Right hindlimb (tissue), 1 donor: ENCODE data around the gene USP24.

ENCODE experiments used
- DNase-seq: peaks from one replicate; pipeline ENCODE4 v3.0.0-alpha.2; 2018

The USP24 gene

DNA sequence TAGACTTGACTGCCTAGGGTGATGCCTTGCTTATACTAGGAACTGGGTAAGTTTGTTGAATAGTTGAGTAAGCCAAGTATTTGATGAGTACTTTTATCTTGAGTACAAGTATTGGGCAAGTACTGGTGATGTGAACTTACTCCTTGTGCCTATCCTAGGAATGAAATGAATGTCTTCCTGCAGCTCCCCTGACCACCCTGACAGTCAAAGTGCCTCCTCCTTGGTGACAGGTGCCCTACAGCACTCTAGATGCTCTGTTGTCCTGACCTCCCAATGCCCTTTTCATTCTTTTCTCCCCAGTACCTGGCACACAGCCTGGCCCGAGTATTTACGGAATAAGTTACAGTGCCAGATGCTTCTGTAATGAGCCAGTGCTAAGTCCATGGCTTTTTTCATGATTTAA, 150.3 kb downstream of the USP24 start:
- peak; percentile 59 for DNase-seq

DNA sequence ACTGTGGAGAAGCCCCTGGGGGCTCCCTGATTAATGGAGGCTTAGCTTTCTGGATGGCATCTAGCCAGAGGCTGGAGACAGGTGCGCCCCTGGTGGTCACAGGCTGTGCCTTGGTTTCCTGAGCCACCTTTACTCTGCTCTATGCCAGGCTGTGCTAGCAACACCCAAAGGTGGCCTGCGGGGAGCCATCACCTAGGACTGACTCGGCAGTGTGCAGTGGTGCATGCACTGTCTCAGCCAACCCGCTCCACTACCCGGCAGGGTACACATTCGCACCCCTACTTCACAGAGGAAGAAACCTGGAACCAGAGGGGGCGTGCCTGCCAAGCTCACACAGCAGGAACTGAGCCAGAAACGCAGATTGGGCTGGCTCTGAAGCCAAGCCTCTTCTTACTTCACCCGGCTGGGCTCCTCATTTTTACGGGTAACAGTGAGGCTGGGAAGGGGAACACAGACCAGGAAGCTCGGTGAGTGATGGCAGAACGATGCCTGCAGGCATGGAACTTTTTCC, 151.0 kb downstream of the USP24 start:
- DNase-seq, result no peak

DNA sequence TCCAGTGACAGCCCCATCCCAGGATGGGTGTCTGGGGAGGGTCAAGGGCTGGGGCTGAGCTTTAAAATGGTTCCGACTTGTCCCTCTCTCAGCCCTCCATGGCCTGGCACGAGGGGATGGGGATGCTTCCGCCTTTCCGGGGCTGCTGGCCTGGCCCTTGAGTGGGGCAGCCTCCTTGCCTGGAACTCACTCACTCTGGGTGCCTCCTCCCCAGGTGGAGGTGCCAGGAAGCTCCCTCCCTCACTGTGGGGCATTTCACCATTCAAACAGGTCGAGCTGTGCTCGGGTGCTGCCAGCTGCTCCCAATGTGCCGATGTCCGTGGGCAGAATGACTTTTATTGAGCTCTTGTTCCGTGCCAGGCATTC, 151.6 kb downstream of the USP24 start:
- no peak for DNase-seq

- peak; percentile 71 for DNase-seq
These were observed 152.2 kb downstream of the USP24 start for GRCh38 chr1:55062801-55063576.

- no peak for DNase-seq
These were observed 153.3 kb downstream of the USP24 start for GRCh38 chr1:55061706-55062321.

DNA sequence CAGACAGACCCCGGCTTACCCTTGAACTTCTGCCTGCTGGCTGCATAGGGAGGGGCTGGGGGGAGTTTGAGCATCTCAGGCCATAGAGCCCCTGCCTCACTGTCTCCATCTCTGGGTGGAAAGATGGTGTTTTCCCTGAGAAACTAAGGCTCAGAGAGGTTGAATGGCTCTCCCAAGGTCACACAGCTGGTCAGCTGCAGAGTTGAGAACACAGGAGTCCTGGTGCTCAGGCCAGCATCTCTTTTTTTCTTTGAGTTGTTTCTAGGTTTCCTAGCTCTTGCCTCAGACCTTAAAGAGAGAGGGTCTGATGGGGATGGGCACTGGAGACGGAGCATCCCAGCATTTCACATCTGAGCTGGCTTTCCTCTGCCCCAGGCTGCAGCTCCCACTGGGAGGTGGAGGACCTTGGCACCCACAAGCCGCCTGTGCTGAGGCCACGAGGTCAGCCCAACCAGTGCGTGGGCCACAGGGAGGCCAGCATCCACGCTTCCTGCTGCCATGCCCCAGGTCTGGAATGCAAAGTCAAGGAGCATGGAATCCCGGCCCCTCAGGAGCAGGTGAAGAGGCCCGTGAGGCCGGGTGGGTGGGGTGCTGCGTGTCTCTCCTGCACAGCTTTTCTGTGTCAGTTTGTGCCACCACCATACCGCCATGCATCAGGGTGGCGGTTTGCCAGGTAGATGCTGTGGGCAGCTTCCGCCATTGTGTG, 154.0 kb downstream of the USP24 start:
- DNase-seq, result no peak

GRCh38 chr1:55060133-55060999, 154.8 kb downstream of the USP24 start:
- no peak for DNase-seq

GRCh38 chr1:55059302-55060132, 155.6 kb downstream of the USP24 start:
- no peak for DNase-seq

GRCh38 chr1:55057956-55058298, 157.2 kb downstream of the USP24 start:
- DNase-seq, result no peak

- DNase-seq, result no peak
These were observed 157.8 kb downstream of the USP24 start for GRCh38 chr1:55057270-55057955.

GRCh38 chr1:55056632-55056992, 158.6 kb downstream of the USP24 start:
- no peak for DNase-seq

DNA sequence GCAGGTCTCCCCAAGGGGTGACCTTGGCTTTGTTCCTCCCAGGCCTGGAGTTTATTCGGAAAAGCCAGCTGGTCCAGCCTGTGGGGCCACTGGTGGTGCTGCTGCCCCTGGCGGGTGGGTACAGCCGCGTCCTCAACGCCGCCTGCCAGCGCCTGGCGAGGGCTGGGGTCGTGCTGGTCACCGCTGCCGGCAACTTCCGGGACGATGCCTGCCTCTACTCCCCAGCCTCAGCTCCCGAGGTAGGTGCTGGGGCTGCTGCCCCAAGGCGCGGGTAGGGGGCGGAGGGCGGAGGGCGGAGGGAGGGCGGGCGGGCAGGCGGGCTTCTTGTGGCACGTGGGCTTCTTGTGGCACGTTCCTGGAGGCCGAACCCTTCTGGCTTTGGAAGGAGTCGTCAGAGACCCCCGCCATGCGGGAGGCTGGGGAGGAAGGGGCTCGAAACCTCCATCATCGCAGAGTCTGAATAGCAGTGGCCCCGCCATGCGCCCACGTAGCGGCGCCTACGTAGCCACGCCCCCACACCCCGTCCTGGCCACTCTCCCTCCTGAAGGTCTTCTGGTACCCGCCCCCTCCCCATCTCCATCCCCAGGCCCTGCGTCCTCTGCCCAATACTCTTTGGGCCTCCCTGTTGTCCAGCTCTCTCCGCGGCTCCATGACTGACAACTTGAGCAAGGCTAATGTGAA, 159.1 kb downstream of the USP24 start:
- DNase-seq, result no peak

DNA sequence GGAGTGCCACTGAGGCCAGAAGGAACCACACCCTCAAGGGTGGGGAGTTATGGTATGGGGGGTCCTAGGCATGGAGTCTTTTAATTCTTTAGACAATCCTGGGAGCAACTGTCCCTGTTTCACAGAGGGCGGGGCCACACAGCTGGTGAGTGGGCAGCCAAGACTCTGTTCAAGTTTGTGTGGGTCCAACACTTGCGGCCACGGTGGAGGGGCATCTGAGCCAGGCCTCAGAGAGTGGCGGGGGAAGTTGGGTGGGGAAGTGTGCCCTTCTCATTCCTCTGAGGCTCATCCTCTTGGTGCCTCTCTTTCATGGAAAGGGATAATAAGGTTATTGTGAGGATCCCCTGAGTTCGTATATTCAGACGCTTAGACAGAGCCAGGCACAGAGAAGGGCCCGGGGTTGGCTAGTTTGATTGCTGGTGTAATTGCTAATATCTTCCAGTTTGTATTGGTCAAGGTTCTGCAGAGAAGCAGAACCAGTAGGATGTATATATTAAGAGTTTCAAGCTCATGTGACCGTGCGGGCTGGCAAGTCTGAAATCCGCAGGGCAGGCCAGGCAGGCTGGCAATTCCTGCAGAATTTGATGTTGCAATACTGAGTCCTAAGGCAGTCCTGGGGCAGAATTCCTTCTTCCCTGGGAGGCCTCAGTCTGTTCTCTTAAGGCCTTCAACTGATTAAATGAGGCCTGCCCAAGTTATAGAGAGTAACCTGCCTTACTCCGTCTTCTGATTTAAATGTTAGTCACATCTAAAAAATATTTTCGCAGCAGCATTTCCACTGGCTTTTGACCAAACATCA, 159.9 kb downstream of the USP24 start:
- DNase-seq, result no peak

- no peak for DNase-seq
These were observed 160.8 kb downstream of the USP24 start for GRCh38 chr1:55054396-55054795.

DNA sequence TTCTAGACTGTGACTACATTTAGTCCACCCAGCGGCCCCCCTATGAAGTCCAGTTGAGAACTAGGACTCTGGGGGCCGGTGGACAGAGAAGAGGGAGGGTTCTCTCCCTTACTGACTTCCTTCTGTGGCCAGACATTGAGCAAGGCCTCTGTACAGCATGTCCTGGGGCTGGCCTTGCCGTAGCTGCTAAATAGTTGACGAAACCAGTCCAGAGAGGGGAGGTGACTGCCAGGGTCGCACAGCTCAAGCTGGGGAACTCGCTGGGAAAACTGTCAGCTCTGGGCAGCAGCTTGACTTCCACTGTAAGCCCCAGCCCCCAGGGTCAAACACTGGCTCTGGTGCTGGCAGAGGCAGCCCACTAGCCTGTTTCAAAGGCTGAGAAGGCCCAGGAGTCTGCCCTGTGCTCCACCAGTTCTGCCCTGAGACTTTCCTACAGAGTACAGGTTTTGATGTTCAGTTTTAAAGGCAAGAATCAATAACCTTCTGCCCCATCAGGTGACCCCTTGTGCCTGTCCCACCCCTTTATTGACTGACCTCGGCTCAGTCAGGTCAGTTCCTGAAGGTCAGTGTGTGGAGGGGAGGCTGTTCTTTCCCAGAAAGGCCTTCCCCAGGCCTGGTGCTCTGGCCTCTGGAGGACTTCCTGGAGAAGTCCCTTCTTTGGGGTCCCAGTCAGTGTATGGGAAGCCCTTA, 161.8 kb downstream of the USP24 start:
- no peak for DNase-seq

DNA sequence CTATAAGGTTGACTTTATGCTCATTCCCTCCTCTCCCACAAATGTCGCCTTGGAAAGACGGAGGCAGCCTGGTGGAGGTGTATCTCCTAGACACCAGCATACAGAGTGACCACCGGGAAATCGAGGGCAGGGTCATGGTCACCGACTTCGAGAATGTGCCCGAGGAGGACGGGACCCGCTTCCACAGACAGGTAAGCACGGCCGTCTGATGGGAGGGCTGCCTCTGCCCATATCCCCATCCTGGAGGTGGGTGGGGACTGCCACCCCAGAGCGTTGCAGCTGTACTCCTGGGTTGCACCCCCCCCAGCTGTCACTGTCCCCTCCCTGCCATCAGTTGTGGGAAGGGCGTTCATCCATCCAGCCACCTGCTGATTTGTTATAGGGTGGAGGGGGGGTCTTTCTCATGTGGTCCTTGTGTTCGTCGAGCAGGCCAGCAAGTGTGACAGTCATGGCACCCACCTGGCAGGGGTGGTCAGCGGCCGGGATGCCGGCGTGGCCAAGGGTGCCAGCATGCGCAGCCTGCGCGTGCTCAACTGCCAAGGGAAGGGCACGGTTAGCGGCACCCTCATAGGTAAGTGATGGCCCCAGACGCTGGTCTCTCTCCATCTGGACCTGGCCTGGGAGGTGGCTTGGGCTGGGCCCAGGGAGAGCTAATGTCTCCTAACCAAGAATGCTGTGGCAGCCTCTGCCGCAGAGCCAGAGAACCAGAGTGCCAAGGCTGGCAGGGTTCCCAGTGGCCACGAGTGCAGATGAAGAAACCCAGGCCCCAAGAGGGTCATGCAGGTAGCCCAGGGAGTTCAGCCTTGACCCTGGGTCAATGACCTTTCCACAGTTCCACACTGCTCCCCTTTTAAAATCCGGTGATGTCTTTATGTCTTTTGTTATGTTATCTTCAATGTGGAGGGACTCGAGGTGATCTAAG, 162.7 kb downstream of the USP24 start:
- DNase-seq, result no peak

- DNase-seq, result no peak
These were observed 163.5 kb downstream of the USP24 start for GRCh38 chr1:55051621-55052020.

- no peak for DNase-seq
These were observed 164.0 kb downstream of the USP24 start for GRCh38 chr1:55051169-55051568.
